Trophoblast cell (in vitro differentiated cells and primary cell): ENCODE measurements around the gene MBNL2.

Source experiments
- DNase-seq, 2 donors: peaks; one replicate each; pipeline ENCODE4 v3.0.0-alpha.2; 2016
- H2AFZ ChIP-seq: 2 replicates; pipeline ENCODE4 v1.6.1; 2013; ENCODE audit warnings: low read length, moderate library complexity, mild to moderate bottlenecking; ENCODE audit not compliant: insufficient read depth, poor library complexity
- H2AK5ac ChIP-seq: 2 replicates; pipeline ENCODE4 v1.6.1; 2013; ENCODE audit warnings: mild to moderate bottlenecking, low read length
- H2BK120ac ChIP-seq: 2 replicates; pipeline ENCODE4 v1.6.1; 2013; ENCODE audit warnings: low read length, mild to moderate bottlenecking, moderate library complexity; ENCODE audit not compliant: insufficient read depth, poor library complexity
- H2BK12ac ChIP-seq: 2 replicates; pipeline ENCODE4 v1.6.1; 2013; ENCODE audit warnings: mild to moderate bottlenecking, low read length, moderate library complexity
- H2BK5ac ChIP-seq: 2 replicates; pipeline ENCODE4 v1.6.1; 2013; ENCODE audit warnings: low read length, low read depth, moderate library complexity, mild to moderate bottlenecking; ENCODE audit not compliant: poor library complexity
- H3K14ac ChIP-seq: 2 replicates; pipeline ENCODE4 v1.6.1; 2013; ENCODE audit warnings: mild to moderate bottlenecking, low read length
- H3K18ac ChIP-seq: 2 replicates; pipeline ENCODE4 v1.6.1; 2013; ENCODE audit warnings: mild to moderate bottlenecking, low read length
- H3K23ac ChIP-seq: 2 replicates; pipeline ENCODE4 v1.6.1; 2013; ENCODE audit warnings: low read length
- H3K27ac ChIP-seq: 2 replicates; pipeline ENCODE4 v1.5.1; 2013; ENCODE audit warnings: low read depth, mild to moderate bottlenecking, inconsistent platforms, low read length, moderate library complexity
- H3K27me3 ChIP-seq: 2 replicates; pipeline ENCODE4 v1.6.1; 2013; ENCODE audit warnings: inconsistent platforms, mild to moderate bottlenecking, low read length, moderate library complexity; ENCODE audit not compliant: insufficient read depth
- H3K36me3 ChIP-seq, 2 experiments: 1 replicate in 1 of 2; 2 replicates in 1 of 2; pipeline ENCODE4 v1.6.1; 2013; ENCODE audit warnings: low read length in 2 of 2, mild to moderate bottlenecking in 2 of 2, moderate library complexity in 1 of 2; ENCODE audit not compliant: insufficient read depth in 2 of 2, control insufficient read depth in 1 of 2
- H3K4ac ChIP-seq: 2 replicates; pipeline ENCODE4 v1.6.1; 2013; ENCODE audit warnings: low read depth, mild to moderate bottlenecking, low read length, moderate library complexity
- H3K4me1 ChIP-seq, 2 experiments: 1 replicate in 1 of 2; 2 replicates in 1 of 2; pipeline ENCODE4 v1.6.1; 2013; ENCODE audit warnings: low read length in 2 of 2, mild to moderate bottlenecking in 2 of 2, moderate library complexity in 1 of 2; ENCODE audit not compliant: insufficient read depth in 2 of 2, control insufficient read depth in 1 of 2
- H3K4me2 ChIP-seq: 2 replicates; pipeline ENCODE4 v1.6.1; 2013; ENCODE audit warnings: inconsistent platforms, mild to moderate bottlenecking, low read length, moderate library complexity
- H3K4me3 ChIP-seq: 2 replicates; pipeline ENCODE4 v1.5.1; 2013; ENCODE audit warnings: mild to moderate bottlenecking, low read depth, low read length, inconsistent platforms
- H3K79me1 ChIP-seq: one replicate; pipeline ENCODE4 v1.6.1; 2013; ENCODE audit warnings: low read length
- H3K79me2 ChIP-seq: 2 replicates; pipeline ENCODE4 v1.6.1; 2013; ENCODE audit warnings: low read length, mild to moderate bottlenecking; ENCODE audit not compliant: control insufficient read depth, insufficient read depth, poor library complexity
- H3K9ac ChIP-seq: 2 replicates; pipeline ENCODE4 v1.6.1; 2013; ENCODE audit warnings: mild to moderate bottlenecking, low read length
- H3K9me3 ChIP-seq: 2 replicates; pipeline ENCODE4 v1.6.1; 2013; ENCODE audit warnings: low read depth, mild to moderate bottlenecking, control low read depth, inconsistent platforms, low read length; ENCODE audit not compliant: insufficient read depth
- H4K12ac ChIP-seq: 2 replicates; pipeline ENCODE4 v1.6.1; 2013; ENCODE audit warnings: low read depth, mild to moderate bottlenecking, low read length, moderate library complexity
- H4K8ac ChIP-seq: 2 replicates; pipeline ENCODE4 v1.6.1; 2013; ENCODE audit warnings: low read depth, mild to moderate bottlenecking, low read length, moderate library complexity
- H4K91ac ChIP-seq: one replicate; pipeline ENCODE4 v1.6.1; 2013; ENCODE audit warnings: low read depth, mild to moderate bottlenecking, low read length, moderate library complexity
- WGBS: extraction: QIAGEN DNeasy Blood & Tissue Kit; methylation state at CpG from one replicate; pipeline ENCODE4 v1.1.7; 2013; ENCODE audit warnings: missing lambda C conversion rate; ENCODE audit not compliant: insufficient read length, insufficient coverage; ENCODE audit errors: extremely low coverage; 5-methylcytosine and 5-hydroxymethylcytosine counted together

MBNL2 gene

DNA sequence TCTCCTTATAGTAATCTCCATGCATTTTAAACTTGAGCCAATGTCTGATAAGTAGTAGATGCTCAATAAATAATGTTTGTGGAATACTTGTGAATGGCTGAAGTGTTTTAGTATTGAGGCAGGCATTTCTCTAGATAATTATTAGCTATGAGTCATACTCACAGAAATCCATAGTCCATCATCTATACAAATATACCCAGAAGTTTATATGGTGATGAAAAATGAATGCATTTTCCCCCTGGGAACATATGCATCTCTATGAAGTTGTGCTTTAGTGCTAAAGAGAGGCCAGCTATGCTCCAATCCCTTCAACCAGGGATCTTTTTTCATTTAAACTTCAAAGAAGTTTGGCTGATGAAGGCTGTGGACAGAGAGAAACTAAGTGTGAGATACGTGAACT is 17.2 kb downstream of the MBNL2 start:
- Histone ChIP-seq H3K4me3 (no peak overlapping the region), H2BK120ac (no peak overlapping the region), H3K4ac (peak overlapping the region; percentile 2), H3K18ac (no peak overlapping the region), H4K91ac (no peak overlapping the region), H3K36me3 (peaks cover 13 to 35% of the 10 kb centered on the region in 2 experiments), H2AK5ac (no peak overlapping the region), H3K27me3 (no peaks in the 10 kb centered on the region), H2AFZ (no peak overlapping the region), H2BK12ac (no peak overlapping the region), H3K4me1 (peaks cover 3 to 13% of the 10 kb centered on the region in 2 experiments), H3K27ac (no peak overlapping the region), H3K79me2 (peaks cover 17% of the 10 kb centered on the region), H3K9me3 (no peaks in the 10 kb centered on the region), H3K14ac (no peak overlapping the region), H3K79me1 (peaks cover 1% of the 10 kb centered on the region), H3K4me2 (no peak overlapping the region), H2BK5ac (no peak overlapping the region), H3K9ac (no peak overlapping the region), H4K8ac (no peak overlapping the region), H3K23ac (no peak overlapping the region), H4K12ac (no peak overlapping the region)
- WGBS = no CpG with 5 or more reads among the region's 1 CpG
- no peak for DNase-seq

- DNase-seq = no peak
- Histone ChIP-seq H3K9ac (no peak overlapping the region), H3K36me3 (peaks cover 11 to 30% of the 10 kb centered on the region in 2 experiments), H3K79me1 (peaks cover 1% of the 10 kb centered on the region), H3K9me3 (no peaks in the 10 kb centered on the region), H3K27me3 (no peaks in the 10 kb centered on the region), H3K4me3 (no peak overlapping the region), H2AFZ (no peak overlapping the region), H2BK12ac (no peak overlapping the region), H3K27ac (no peak overlapping the region), H4K12ac (no peak overlapping the region), H2BK120ac (no peak overlapping the region), H3K4me2 (no peak overlapping the region), H2AK5ac (no peak overlapping the region), H4K91ac (no peak overlapping the region), H4K8ac (no peak overlapping the region), H3K79me2 (peaks cover 12% of the 10 kb centered on the region), H3K18ac (no peak overlapping the region), H3K23ac (no peak overlapping the region), H3K14ac (no peak overlapping the region), H2BK5ac (no peak overlapping the region), H3K4me1 (peaks cover 3 to 13% of the 10 kb centered on the region in 2 experiments), H3K4ac (peak overlapping the region; percentile 2)
- no CpG with 5 or more reads among the region's 3 CpGs for WGBS
Observed at GRCh38 chr13:97239943-97240787, 18.0 kb downstream of the MBNL2 start.

GRCh38 chr13:97240788-97241734 is 18.9 kb downstream of the MBNL2 start:
- H2AFZ ChIP-seq = no peak overlapping the region

GRCh38 chr13:97241761-97242160 is 19.6 kb downstream of the MBNL2 start:
- no peak for DNase-seq

More at GRCh38 chr13:97240788-97241734, 18.9 kb downstream of the MBNL2 start:
- DNase-seq = no peak
- Histone ChIP-seq H4K12ac (no peak overlapping the region), H2BK120ac (no peak overlapping the region), H3K79me1 (no peaks in the 10 kb centered on the region), H3K36me3 (peaks cover 11 to 26% of the 10 kb centered on the region in 2 experiments), H2BK12ac (no peak overlapping the region), H2BK5ac (no peak overlapping the region), H3K4ac (peak overlapping the region; percentile 30), H3K9ac (no peak overlapping the region), H3K14ac (no peak overlapping the region), H3K4me1 (peaks cover 3 to 9% of the 10 kb centered on the region in 2 experiments), H4K8ac (no peak overlapping the region), H4K91ac (no peak overlapping the region), H3K79me2 (peaks cover 9% of the 10 kb centered on the region), H3K18ac (no peak overlapping the region), H3K4me3 (no peak overlapping the region), H3K9me3 (no peaks in the 10 kb centered on the region), H3K27me3 (no peaks in the 10 kb centered on the region), H3K23ac (no peak overlapping the region), H3K4me2 (no peak overlapping the region), H3K27ac (no peak overlapping the region), H2AK5ac (no peak overlapping the region)
- whole genome bisulfite sequencing = no CpG with 5 or more reads among the region's 8 CpGs

More at GRCh38 chr13:97241761-97242160, 19.6 kb downstream of the MBNL2 start:
- H3K14ac ChIP-seq = no peak overlapping the region
- H3K4me3 ChIP-seq = no peak overlapping the region
- no peak overlapping the region for H2BK5ac ChIP-seq
- no peak overlapping the region for H4K91ac ChIP-seq
- H3K36me3 ChIP-seq = peaks cover 11 to 26% of the 10 kb centered on the region in 2 experiments
- no peaks in the 10 kb centered on the region for H3K9me3 ChIP-seq
- H3K23ac ChIP-seq = no peak overlapping the region
- H3K79me2 ChIP-seq = peaks cover 8% of the 10 kb centered on the region
- H3K9ac ChIP-seq = no peak overlapping the region
- no peak overlapping the region for H2AK5ac ChIP-seq
- no peak overlapping the region for H2AFZ ChIP-seq
- no peaks in the 10 kb centered on the region for H3K79me1 ChIP-seq
- H3K27ac ChIP-seq = no peak overlapping the region
- no peak overlapping the region for H4K8ac ChIP-seq
- WGBS = no CpG with 5 or more reads among the region's 5 CpGs
- H3K4me2 ChIP-seq = no peak overlapping the region
- H2BK12ac ChIP-seq = no peak overlapping the region
- H2BK120ac ChIP-seq = no peak overlapping the region
- peak overlapping the region; percentile 30 for H3K4ac ChIP-seq
- H4K12ac ChIP-seq = no peak overlapping the region
- no peaks in the 10 kb centered on the region for H3K27me3 ChIP-seq
- H3K18ac ChIP-seq = no peak overlapping the region
- peaks cover 3 to 9% of the 10 kb centered on the region in 2 experiments for H3K4me1 ChIP-seq
